ENCODE results near the gene SCAND1.

Gene SCAND1

GRCh38 chr20:35903843-35904242, 50.5 kb downstream of the SCAND1 start:
- no peak for DNase-seq

All from NCI-H69 (cell line).